ENCODE results near the gene NCAM1. TPM values are rescaled to one million over a fixed set of nuclear protein-coding genes. Genes with fewer than 3 reads are reported as not detected.
"Not testable (repeated sequence)": the region's sequence is repeated elsewhere in the genome, so short reads cannot be mapped to it uniquely, and the experiment has no call there.

Gene NCAM1
- total and polyA plus RNA-seq, 8 donors, result 1.7 to 45.0 (median 37.6) TPM

GRCh38 chr11:113289431-113290187 is 328.4 kb downstream of the NCAM1 start:
- Histone ChIP-seq H3K4me3 (no peak overlapping the region), H3K4me1 (no peaks in the 10 kb centered on the region), H3K9me3 (no peaks in the 10 kb centered on the region), H3K36me3 (no peaks in the 10 kb centered on the region), H3K27me3 (no peaks in the 10 kb centered on the region), H3K27ac (no peak overlapping the region)
- peak; percentile 97 for ATAC-seq
- intact Hi-C loops (cut with DNase I), result loop anchor here (5.0 to 10.0 kb wide), 2 partner anchors 702 to 705 kb away; no protein-coding TSS in a partner anchor
- TF ChIP-seq CTCF (IDR thresholded peaks at IDR 0.05), result peak; percentile 84 to 86
- DNase-seq, result peak; percentile 45 to 80 (median 62)

GRCh38 chr11:113293936-113294335 is 332.7 kb downstream of the NCAM1 start:
- Histone ChIP-seq H3K27ac (no peak overlapping the region), H3K36me3 (no peaks in the 10 kb centered on the region), H3K4me3 (no peak overlapping the region), H3K27me3 (peaks cover 0 to 18% of the 10 kb centered on the region in 2 donors), H3K4me1 (no peaks in the 10 kb centered on the region), H3K9me3 (no peaks in the 10 kb centered on the region)
- intact Hi-C loops (cut with DNase I), result no loop called here
- no peak for DNase-seq
- no peak for TF ChIP-seq CTCF (IDR thresholded peaks at IDR 0.05)
- ATAC-seq, result no peak

- no peak for TF ChIP-seq CTCF (IDR thresholded peaks at IDR 0.05)
- ATAC-seq, result no peak
- no peaks in the 10 kb centered on the region for H3K9me3 ChIP-seq
- H3K4me3 ChIP-seq, result no peak overlapping the region
- intact Hi-C loops (cut with DNase I), result no loop called here
- no peak overlapping the region for H3K27ac ChIP-seq
- peaks cover 0 to 26% of the 10 kb centered on the region in 2 donors for H3K27me3 ChIP-seq
- H3K36me3 ChIP-seq, result no peaks in the 10 kb centered on the region
- H3K4me1 ChIP-seq, result no peaks in the 10 kb centered on the region
- no peak for DNase-seq
These were observed 334.8 kb downstream of the NCAM1 start for GRCh38 chr11:113295993-113296392.

- H3K4me1 ChIP-seq, result no peaks in the 10 kb centered on the region
- no peak for ATAC-seq
- intact Hi-C loops (cut with DNase I), result no loop called here
These were observed 335.4 kb downstream of the NCAM1 start for GRCh38 chr11:113296447-113297205.

DNA sequence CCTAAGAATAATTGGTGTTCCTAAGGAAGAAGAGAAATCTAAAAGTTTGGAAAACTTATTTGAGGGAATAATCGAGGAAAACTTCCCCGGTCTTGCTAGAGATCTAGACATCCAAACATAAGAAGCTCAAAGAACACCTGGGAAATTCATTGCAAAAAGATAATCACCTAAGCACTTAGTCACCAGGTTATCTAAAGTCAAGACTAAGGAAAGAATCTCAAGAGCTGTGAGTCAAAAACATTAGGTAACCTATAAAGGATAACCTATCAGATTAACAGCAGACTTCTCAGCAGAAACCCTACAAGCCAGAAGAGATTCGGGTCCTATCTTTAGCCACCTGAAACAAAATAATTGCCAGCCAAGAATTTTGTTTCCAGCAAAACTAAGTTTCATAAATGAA is 337.3 kb downstream of the NCAM1 start:
- H3K27ac ChIP-seq; H3K4me3 ChIP-seq; H3K36me3 ChIP-seq; ATAC-seq; intact Hi-C loops (cut with DNase I); DNase-seq; H3K4me1 ChIP-seq; H3K9me3 ChIP-seq: not testable (repeated sequence)
- peaks cover 0 to 26% of the 10 kb centered on the region in 2 donors for H3K27me3 ChIP-seq

More at GRCh38 chr11:113296447-113297205, 335.4 kb downstream of the NCAM1 start:
- no peak overlapping the region for H3K27ac ChIP-seq
- no peak for TF ChIP-seq CTCF (IDR thresholded peaks at IDR 0.05)
- no peaks in the 10 kb centered on the region for H3K36me3 ChIP-seq
- no peak for DNase-seq
- H3K9me3 ChIP-seq, result no peaks in the 10 kb centered on the region
- H3K27me3 ChIP-seq, result peaks cover 0 to 26% of the 10 kb centered on the region in 2 donors
- H3K4me3 ChIP-seq, result no peak overlapping the region
